Kidney epithelial cell (primary cell): Measurements from ENCODE around the gene ANKRD53. TPM values are rescaled to one million over a fixed set of nuclear protein-coding genes. Genes with fewer than 3 reads are reported as not detected.

Experiments used
- DNase-seq: peaks from one replicate; pipeline ENCODE4 v3.0.0-alpha.2; 2010; ENCODE audit warnings: low read depth
- H3K27me3 ChIP-seq: 2 replicates; pipeline ENCODE4 v1.6.0; 2011; ENCODE audit warnings: low read length; ENCODE audit not compliant: control insufficient read depth, insufficient read depth
- H3K36me3 ChIP-seq: 2 replicates; pipeline ENCODE4 v1.5.1; 2011; ENCODE audit warnings: low read length; ENCODE audit not compliant: control insufficient read depth, insufficient read depth
- H3K4me3 ChIP-seq: 2 replicates; pipeline ENCODE4 v1.5.1; 2011; ENCODE audit warnings: low read depth, mild to moderate bottlenecking, control low read depth, low read length
- CTCF ChIP-seq: IDR thresholded peaks from 2 replicates; pipeline ENCODE4 v1.5.1; 2011; ENCODE audit warnings: mild to moderate bottlenecking, moderate library complexity, low read length, control low read depth, inconsistent platforms; ENCODE audit not compliant: insufficient read depth, poor library complexity, severe bottlenecking
- total RNA-seq: library from RNA; depleted of rRNA; stranded (reverse); fragments of >200 nt; gene quantifications from 2 replicates; pipeline ENCODE4 v1.2.3, GENCODE V29; 2015

The ANKRD53 gene
- total RNA-seq, 1 donor from 2014 or later, result 0.54 TPM

GRCh38 chr2:71003396-71003795, 25.0 kb downstream of the ANKRD53 start:
- no peaks in the 10 kb centered on the region for H3K36me3 ChIP-seq
- TF ChIP-seq CTCF, result no peak
- peaks cover 4% of the 10 kb centered on the region for H3K27me3 ChIP-seq
- H3K4me3 ChIP-seq, result no peak overlapping the region
- DNase-seq, result no peak

GRCh38 chr2:71003966-71004755, 25.7 kb downstream of the ANKRD53 start:
- no peaks in the 10 kb centered on the region for H3K36me3 ChIP-seq
- H3K4me3 ChIP-seq, result no peak overlapping the region
- no peak for TF ChIP-seq CTCF
- H3K27me3 ChIP-seq, result peaks cover 4% of the 10 kb centered on the region
- no peak for DNase-seq

- H3K27me3 ChIP-seq, result peaks cover 4% of the 10 kb centered on the region
- DNase-seq, result no peak
- H3K4me3 ChIP-seq, result no peak overlapping the region
- no peaks in the 10 kb centered on the region for H3K36me3 ChIP-seq
- no peak for TF ChIP-seq CTCF
Measured at GRCh38 chr2:71004857-71005256, 26.4 kb downstream of the ANKRD53 start.

GRCh38 chr2:71005271-71006202, 27.1 kb downstream of the ANKRD53 start:
- no peak for DNase-seq
- Histone ChIP-seq H3K36me3 (no peaks in the 10 kb centered on the region), H3K4me3 (no peak overlapping the region), H3K27me3 (peaks cover 4% of the 10 kb centered on the region)
- no peak for TF ChIP-seq CTCF

- Histone ChIP-seq H3K36me3 (no peaks in the 10 kb centered on the region), H3K27me3 (peaks cover 4% of the 10 kb centered on the region), H3K4me3 (no peak overlapping the region)
- no peak for DNase-seq
- TF ChIP-seq CTCF, result no peak
Measured at GRCh38 chr2:71006323-71006722, 27.9 kb downstream of the ANKRD53 start.
